LNCaP clone FGC (cell line): ENCODE measurements around the gene CCDC40.

ENCODE experiments used
- DNase-seq: peaks from one replicate; pipeline ENCODE4 v3.0.0-alpha.2; 2011; ENCODE audit warnings: low read depth
- H3K4me3 ChIP-seq: 2 replicates; pipeline ENCODE4 v1.5.1; 2011; ENCODE audit warnings: mild to moderate bottlenecking, low read depth, low read length, control low read depth
- CTCF ChIP-seq: IDR thresholded peaks from 2 replicates; pipeline ENCODE4 v1.5.1; 2012; ENCODE audit warnings: mild to moderate bottlenecking; ENCODE audit not compliant: control insufficient read depth, insufficient read depth; ENCODE audit errors: extremely low read depth

Gene CCDC40

GRCh38 chr17:80035937-80036714 lies at the start of gene CCDC40:
TSS of gene CCDC40 (plus strand) at chr17:80036642. CDS start at chr17:80036663, 21 bp downstream.
- no peak for DNase-seq
- peak within 1 kb of the TSS; percentile 86 for H3K4me3 ChIP-seq
- TF ChIP-seq CTCF, result no peak

- H3K4me3 ChIP-seq, result peak overlapping the region; percentile 25
- no peak for DNase-seq
- no peak for TF ChIP-seq CTCF
Observed at GRCh38 chr17:79987187-79987934, 49.1 kb upstream of the CCDC40 start.

- DNase-seq, result peak; percentile 63
- H3K4me3 ChIP-seq, result peak overlapping the region; percentile 25
- TF ChIP-seq CTCF, result no peak
Observed at GRCh38 chr17:79987935-79988184, 48.6 kb upstream of the CCDC40 start.

GRCh38 chr17:79988185-79988971 lies 48.1 kb upstream of the CCDC40 start:
- no peak for DNase-seq
- no peak for TF ChIP-seq CTCF
- H3K4me3 ChIP-seq, result no peak overlapping the region; the same call in 1 of the 2 replicates

- no peak for DNase-seq
- H3K4me3 ChIP-seq, result no peak overlapping the region
- no peak for TF ChIP-seq CTCF
Observed at GRCh38 chr17:79989106-79989835, 47.2 kb upstream of the CCDC40 start.

- H3K4me3 ChIP-seq, result no peak overlapping the region
- DNase-seq, result no peak
- no peak for TF ChIP-seq CTCF
Observed at GRCh38 chr17:79990051-79990592, 46.3 kb upstream of the CCDC40 start.
